GM12891 (cell line): ENCODE data around the gene AP1B1.

Experiments used
- POLR2A ChIP-seq: IDR thresholded peaks from 2 replicates; pipeline ENCODE4 v1.6.1; 2011; ENCODE audit warnings: low read depth, low read length, control low read depth
- POLR2AphosphoS5 ChIP-seq: IDR thresholded peaks from 2 replicates; pipeline ENCODE4 v1.6.1; 2011; ENCODE audit warnings: low read depth, low read length, control low read depth
- SPI1 ChIP-seq: IDR thresholded peaks from 2 replicates; pipeline ENCODE4 v1.6.1; 2011; ENCODE audit warnings: low read depth, low read length, control low read depth
- TAF1 ChIP-seq: IDR thresholded peaks from 2 replicates; pipeline ENCODE4 v1.6.1; 2011; ENCODE audit warnings: low read depth, low read length, control low read depth

DNA sequence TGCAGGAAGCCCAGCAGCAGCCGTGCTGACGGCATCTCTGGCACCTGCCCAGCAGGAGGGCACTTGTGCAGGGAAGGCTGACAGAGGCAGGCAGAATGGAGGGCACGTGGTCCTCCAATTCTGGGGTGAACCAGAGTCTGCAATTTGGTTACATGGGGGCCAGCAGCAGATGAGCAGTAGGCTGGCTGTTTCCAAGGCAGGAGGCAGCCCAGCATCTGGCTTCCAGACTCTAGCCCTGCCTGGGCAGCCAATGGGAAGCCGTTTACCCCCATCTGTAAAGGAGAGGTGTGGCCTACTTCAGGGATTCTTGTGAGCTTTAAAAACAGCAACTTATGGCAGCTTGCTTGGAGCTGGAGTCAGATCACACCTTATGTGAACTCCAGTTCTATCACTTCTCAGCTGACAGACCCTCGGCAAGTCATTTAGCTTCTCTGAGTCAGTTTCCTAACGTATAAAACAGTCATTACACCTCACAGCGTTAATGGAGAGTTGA lies 45.0 kb downstream of the AP1B1 start:
- TF ChIP-seq TAF1 (no peak), POLR2AphosphoS5 (no peak), POLR2A (no peak), SPI1 (no peak)
